Measurements from ENCODE around the gene FHAD1.

The FHAD1 gene

DNA sequence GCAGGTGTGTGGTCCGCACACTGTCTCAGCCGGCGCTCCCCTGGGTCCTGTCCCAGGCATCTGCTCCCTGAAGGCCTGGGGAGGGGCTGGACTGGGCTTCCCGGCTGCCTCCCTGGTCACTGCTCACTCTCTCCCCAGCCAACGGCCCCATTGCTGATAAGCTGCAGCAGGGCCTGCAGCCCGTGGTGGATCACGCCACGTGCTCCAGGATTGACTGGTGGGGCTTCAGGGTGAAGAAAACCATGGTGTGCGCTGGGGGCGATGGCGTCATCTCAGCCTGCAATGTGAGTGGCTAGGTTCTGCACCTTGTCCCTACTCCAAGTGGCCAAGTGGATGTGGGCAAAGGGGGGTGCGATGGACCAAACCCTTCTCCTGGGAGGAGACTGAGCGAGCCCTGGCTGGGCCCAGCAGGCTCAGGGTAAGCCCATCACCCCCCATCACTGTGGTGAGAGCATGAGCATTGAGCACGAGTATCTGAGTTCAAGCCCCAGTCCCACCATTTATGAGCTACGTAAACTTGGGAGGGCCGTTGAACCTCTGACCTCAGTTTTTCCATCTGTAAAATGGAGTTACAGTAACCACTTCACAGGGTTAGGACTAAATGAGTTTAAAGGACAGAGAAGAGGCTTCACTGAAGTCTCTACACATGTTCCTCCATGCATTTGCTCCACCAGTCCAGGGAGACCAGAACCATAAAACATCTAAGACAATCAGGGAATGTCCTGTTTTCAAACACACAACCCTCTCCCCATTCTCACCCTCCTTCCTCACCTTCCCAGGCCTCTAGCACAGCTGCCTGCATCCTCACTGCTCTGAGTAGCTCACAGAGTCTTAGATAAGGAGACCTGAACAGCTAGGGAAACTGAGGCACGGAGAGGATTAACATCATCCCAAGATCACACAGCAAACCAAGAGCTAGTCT, 197.7 kb downstream of the FHAD1 start:
- Histone ChIP-seq H3K27ac (ENCODE audit: insufficient read depth, low read depth, low read length, poor library complexity, severe bottlenecking) (no peak overlapping the region), H3K36me3 (ENCODE audit: control insufficient read depth, insufficient read depth, low read length) (no peaks in the 10 kb centered on the region), H3K4me3 (ENCODE audit: insufficient read depth, low read depth, low read length) (no peak overlapping the region), H3K4me1 (ENCODE audit: control insufficient read depth, insufficient read depth, low read length) (no peaks in the 10 kb centered on the region), H3K9me3 (ENCODE audit: control insufficient read depth, low read length) (no peaks in the 10 kb centered on the region), H3K27me3 (ENCODE audit: control insufficient read depth, insufficient read depth, low read length, poor library complexity, severe bottlenecking) (no peaks in the 10 kb centered on the region)
- 91 to 92% methylated on average over 17 of the region's 17 CpGs for WGBS, 2 experiments

DNA sequence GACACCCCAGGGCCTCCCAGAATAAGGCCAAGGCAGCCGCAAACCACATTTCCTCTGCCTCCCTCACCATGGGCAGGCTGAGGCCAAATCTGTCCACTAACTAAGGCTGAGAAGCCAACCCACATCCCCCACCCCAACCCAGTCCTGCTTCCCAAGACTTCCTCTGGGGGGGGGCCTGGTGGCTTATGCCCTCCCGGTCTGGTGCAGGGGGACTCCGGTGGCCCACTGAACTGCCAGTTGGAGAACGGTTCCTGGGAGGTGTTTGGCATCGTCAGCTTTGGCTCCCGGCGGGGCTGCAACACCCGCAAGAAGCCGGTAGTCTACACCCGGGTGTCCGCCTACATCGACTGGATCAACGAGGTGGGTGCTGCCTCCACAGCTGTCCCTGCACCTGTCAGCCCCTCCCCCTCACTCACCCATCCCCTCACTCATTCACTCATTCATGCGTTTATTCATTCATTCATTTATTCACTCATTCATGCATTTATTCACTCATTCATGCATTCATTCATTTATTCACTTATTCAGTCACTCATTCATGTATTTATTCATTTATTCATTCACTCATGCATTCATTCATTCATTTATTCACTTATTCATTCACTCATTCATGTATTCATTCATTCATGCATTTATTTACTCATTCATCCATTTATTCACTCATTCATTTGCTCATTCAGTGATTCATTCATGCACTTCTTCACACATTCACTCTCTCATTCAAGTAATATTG, 198.5 kb downstream of the FHAD1 start:
- 91 to 93% methylated on average over 14 of the region's 14 CpGs for WGBS, 2 experiments
- H3K4me3 ChIP-seq (ENCODE audit: insufficient read depth, low read depth, low read length) = no peak overlapping the region

DNA sequence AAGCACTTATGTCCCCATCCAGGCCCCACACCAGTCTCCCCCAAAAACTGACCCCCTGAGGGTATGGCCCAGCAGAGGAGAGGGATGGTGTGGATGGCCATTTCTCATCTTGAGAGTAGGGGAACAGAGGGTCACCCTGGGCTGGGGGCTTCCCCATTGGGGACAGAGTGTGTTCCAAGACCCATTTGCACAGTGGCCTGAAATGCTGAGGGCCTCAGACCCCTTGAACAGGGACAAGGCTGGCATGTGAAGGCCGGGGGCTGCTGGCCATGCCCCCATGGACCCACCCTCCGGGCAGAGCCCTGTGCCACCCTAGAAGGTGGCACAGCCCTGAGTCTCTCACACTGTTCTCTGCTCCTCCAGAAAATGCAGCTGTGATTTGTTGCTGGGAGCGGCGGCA, 199.2 kb downstream of the FHAD1 start:
- 88 to 90% methylated on average over 4 of the region's 4 CpGs for WGBS, 2 experiments
- Histone ChIP-seq H3K27me3 (ENCODE audit: control insufficient read depth, insufficient read depth, low read length, poor library complexity, severe bottlenecking) (no peaks in the 10 kb centered on the region), H3K4me1 (ENCODE audit: control insufficient read depth, insufficient read depth, low read length) (no peaks in the 10 kb centered on the region), H3K4me3 (ENCODE audit: insufficient read depth, low read depth, low read length) (no peak overlapping the region), H3K27ac (ENCODE audit: insufficient read depth, low read depth, low read length, poor library complexity, severe bottlenecking) (no peak overlapping the region), H3K9me3 (ENCODE audit: control insufficient read depth, low read length) (no peaks in the 10 kb centered on the region), H3K36me3 (ENCODE audit: control insufficient read depth, insufficient read depth, low read length) (no peaks in the 10 kb centered on the region)

More for the DNA sequence above, 198.5 kb downstream of the FHAD1 start:
- no peaks in the 10 kb centered on the region for H3K9me3 ChIP-seq (ENCODE audit: control insufficient read depth, low read length)
- no peak overlapping the region for H3K27ac ChIP-seq (ENCODE audit: insufficient read depth, low read depth, low read length, poor library complexity, severe bottlenecking)
- no peaks in the 10 kb centered on the region for H3K36me3 ChIP-seq (ENCODE audit: control insufficient read depth, insufficient read depth, low read length)
- H3K27me3 ChIP-seq (ENCODE audit: control insufficient read depth, insufficient read depth, low read length, poor library complexity, severe bottlenecking) = no peaks in the 10 kb centered on the region
- no peaks in the 10 kb centered on the region for H3K4me1 ChIP-seq (ENCODE audit: control insufficient read depth, insufficient read depth, low read length)
